C4-2B (cell line): ENCODE measurements around the gene CPE.

Experiments used
- CTCF ChIP-seq: fragments of 450-650 bp; conservative IDR thresholded peaks from 2 replicates; pipeline ENCODE4 v1.5.1; 2017; ENCODE audit warnings: mild to moderate bottlenecking
- ZFX ChIP-seq: fragments of 450-650 bp; IDR thresholded peaks from 2 replicates; pipeline ENCODE4 v1.6.1; 2017

- TF ChIP-seq CTCF (no peak), ZFX (no peak)
Measured at GRCh38 chr4:165476214-165477098, 97.6 kb downstream of the CPE start.
